Ovary (tissue), 9 donors: ENCODE measurements around the gene CALR3. TPM values are rescaled to one million over a fixed set of nuclear protein-coding genes. Genes with fewer than 3 reads are reported as not detected.

Experiments used
- DNase-seq, 5 donors: peaks; one replicate each; pipeline ENCODE4 v3.0.0-alpha.2; 2019 to 2020
- H3K27ac ChIP-seq, 2 donors: fragments of 200-600 bp; one replicate each; pipeline versions ENCODE4 v1.5.1 to v1.8.0; 2019 to 2022
- H3K27me3 ChIP-seq: fragments of 200-600 bp; one replicate; pipeline ENCODE4 v1.8.0; 2022
- H3K36me3 ChIP-seq: fragments of 200-600 bp; sonication (generic); one replicate; pipeline ENCODE4 v1.5.1; 2019
- H3K4me1 ChIP-seq: one replicate; pipeline ENCODE4 v1.8.1; 2013; ENCODE audit warnings: mild to moderate bottlenecking, moderate library complexity; ENCODE audit not compliant: insufficient read depth
- H3K4me3 ChIP-seq: fragments of 200-600 bp; sonication (generic); one replicate; pipeline ENCODE4 v1.5.1; 2017
- H3K9me3 ChIP-seq, 2 donors: fragments of 200-600 bp in 1 of 2; sonication (generic) in 1 of 2; one replicate each; pipeline versions ENCODE4 v1.5.1 to v1.8.1; 2013 to 2019; ENCODE audit warnings: mild to moderate bottlenecking in 1 of 2, moderate library complexity in 1 of 2
- EP300 ChIP-seq: sonication (generic); formaldehyde crosslinking; IDR thresholded peaks from one replicate; pipeline ENCODE4 v1.6.1; 2017; ENCODE audit warnings: antibody characterized with exemption
- POLR2A ChIP-seq: fragments of 450-650 bp; IDR thresholded peaks from one replicate; pipeline ENCODE4 v1.6.1; 2017; ENCODE audit warnings: antibody characterized with exemption, mild to moderate bottlenecking, moderate library complexity
- WGBS, 3 donors: extraction: QIAGEN DNeasy Blood & Tissue Kit in 1 of 3; methylation state at CpG; one replicate each; pipeline versions ENCODE4 v1.1.5 to v1.1.7; 2013 to 2017; 5-methylcytosine and 5-hydroxymethylcytosine counted together
- intact Hi-C, 4 donors: fragments of 100-400 bp; cut with DNase I; formaldehyde crosslinking; loops; one replicate each; pipeline versions ENCODE4 v1.11.0 to v1.15.1; 2022 to 2023
- polyA plus RNA-seq, 2 donors: library from polyadenylated mRNA; stranded (reverse); fragments of 200-250 nt in 1 of 2; fragments of 350-450 nt in 1 of 2; fragmentation: Illumina TruSeq in 1 of 2; extraction: RNeasy Lipid Tissue Mini Kit (QIAGEN cat#74804) in 1 of 2; gene quantifications; one replicate each; pipeline ENCODE4 v1.2.3, GENCODE V29; 2013 to 2014
- total RNA-seq, 7 donors: library from RNA; depleted of rRNA in 2 of 7; stranded (reverse); fragments of >200 nt in 2 of 7; fragmentation: NEBNext Ultra II Directional in 3 of 7; extraction: Animal tissue kit (Norgen Biotek cat#: 25700) in 3 of 7; gene quantifications; one replicate each; pipeline versions ENCODE4 v1.1.0 to v1.2.4, GENCODE V29; 2016 to 2023
- TF ChIP-seq, protein P1 (sequence below), 3 donors: fragments of 450-650 bp in 2 of 3; fragments of 200-600 bp in 1 of 3; IDR thresholded peaks; one replicate each; pipeline versions ENCODE4 v1.5.1 to v1.8.0; 2016 to 2022; ENCODE audit warnings: antibody characterized with exemption in 3 of 3, mild to moderate bottlenecking in 1 of 3
- donor health status: DM: no; HTN: no; CAD: no; lungs with moderate emphysema.
- donor health status: DM: no; HTN: no; CAD: no.
- donor health status: Bipolar disorder and iron deficiency.
- donor health status: DM: yes; HTN: yes; CAD: no.
- donor health status: DM: no; HTN: no; CAD: no.
- donor health status: DM: yes; HTN: yes; CAD: no.

Gene CALR3
- total and polyA plus RNA-seq, 9 donors: not detected

DNA sequence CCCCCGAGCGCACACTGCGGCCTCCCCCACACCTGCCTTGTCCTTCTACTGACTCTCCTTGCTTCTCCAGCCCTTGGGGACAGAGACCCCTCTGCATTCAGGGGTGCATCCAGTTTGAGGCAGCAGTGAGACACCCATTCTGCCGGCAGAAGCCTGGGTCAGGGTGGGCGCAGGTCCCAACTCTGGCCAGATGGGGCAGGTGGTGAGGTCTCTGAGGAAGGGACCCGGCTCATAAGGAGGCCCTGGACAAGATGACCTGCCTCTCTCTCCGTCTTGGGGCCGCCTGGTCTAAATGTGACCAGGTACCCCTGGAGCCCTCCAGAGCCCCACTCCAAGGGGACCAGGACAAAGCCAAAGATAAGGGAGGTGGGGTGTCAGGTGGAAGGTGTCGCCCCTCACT lies 40.2 kb upstream of the CALR3 start:
- H3K9me3 ChIP-seq: no peaks in the 10 kb centered on the region
- DNase-seq: no peak
- no peak for TF ChIP-seq POLR2A
- TF ChIP-seq, protein P1, sequence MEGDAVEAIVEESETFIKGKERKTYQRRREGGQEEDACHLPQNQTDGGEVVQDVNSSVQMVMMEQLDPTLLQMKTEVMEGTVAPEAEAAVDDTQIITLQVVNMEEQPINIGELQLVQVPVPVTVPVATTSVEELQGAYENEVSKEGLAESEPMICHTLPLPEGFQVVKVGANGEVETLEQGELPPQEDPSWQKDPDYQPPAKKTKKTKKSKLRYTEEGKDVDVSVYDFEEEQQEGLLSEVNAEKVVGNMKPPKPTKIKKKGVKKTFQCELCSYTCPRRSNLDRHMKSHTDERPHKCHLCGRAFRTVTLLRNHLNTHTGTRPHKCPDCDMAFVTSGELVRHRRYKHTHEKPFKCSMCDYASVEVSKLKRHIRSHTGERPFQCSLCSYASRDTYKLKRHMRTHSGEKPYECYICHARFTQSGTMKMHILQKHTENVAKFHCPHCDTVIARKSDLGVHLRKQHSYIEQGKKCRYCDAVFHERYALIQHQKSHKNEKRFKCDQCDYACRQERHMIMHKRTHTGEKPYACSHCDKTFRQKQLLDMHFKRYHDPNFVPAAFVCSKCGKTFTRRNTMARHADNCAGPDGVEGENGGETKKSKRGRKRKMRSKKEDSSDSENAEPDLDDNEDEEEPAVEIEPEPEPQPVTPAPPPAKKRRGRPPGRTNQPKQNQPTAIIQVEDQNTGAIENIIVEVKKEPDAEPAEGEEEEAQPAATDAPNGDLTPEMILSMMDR (IDR thresholded peaks at IDR 0.05): no peak
- TF ChIP-seq EP300: no peak
- 82 to 91% (median 83%) methylated on average over 9 of the region's 9 CpGs for WGBS, 3 donors
- peaks cover 6% of the 10 kb centered on the region for H3K4me1 ChIP-seq
- peaks cover 3% of the 10 kb centered on the region for H3K36me3 ChIP-seq
- H3K27ac ChIP-seq: no peak overlapping the region
- H3K4me3 ChIP-seq: no peak overlapping the region
- H3K27me3 ChIP-seq: no peaks in the 10 kb centered on the region
- intact Hi-C loops: no loop called here

DNA sequence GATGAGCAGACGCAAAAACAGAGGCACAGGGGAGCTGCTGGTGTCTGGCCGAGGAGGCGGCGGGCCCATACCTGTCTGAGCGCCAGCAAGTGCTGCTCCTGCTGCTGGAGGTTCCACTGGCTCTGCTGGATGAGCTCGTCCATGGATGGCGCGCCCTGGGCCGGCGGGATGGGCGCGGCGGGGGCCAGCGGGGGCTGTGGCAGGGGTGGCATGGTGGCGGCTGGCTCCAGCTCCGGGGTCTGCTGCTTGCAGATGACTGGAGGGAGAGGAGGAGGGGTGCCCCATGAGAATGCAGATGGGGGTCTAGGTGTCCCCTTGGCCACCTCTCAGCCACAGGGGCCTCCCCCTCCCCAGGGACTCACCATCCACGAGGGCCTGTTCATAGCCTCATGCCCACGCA lies 39.4 kb upstream of the CALR3 start:
- H3K4me3 ChIP-seq: no peak overlapping the region
- no peak for DNase-seq
- intact Hi-C loops: no loop called here
- H3K4me1 ChIP-seq: peaks cover 2% of the 10 kb centered on the region
- no peaks in the 10 kb centered on the region for H3K27me3 ChIP-seq
- TF ChIP-seq EP300 (no peak), POLR2A (no peak)
- TF ChIP-seq, protein P1 (IDR thresholded peaks at IDR 0.05): no peak
- peaks cover 3% of the 10 kb centered on the region for H3K36me3 ChIP-seq
- H3K9me3 ChIP-seq: no peaks in the 10 kb centered on the region
- H3K27ac ChIP-seq: no peak overlapping the region
- 89 to 94% (median 90%) methylated on average over 18 of the region's 18 CpGs for WGBS, 3 donors

DNA sequence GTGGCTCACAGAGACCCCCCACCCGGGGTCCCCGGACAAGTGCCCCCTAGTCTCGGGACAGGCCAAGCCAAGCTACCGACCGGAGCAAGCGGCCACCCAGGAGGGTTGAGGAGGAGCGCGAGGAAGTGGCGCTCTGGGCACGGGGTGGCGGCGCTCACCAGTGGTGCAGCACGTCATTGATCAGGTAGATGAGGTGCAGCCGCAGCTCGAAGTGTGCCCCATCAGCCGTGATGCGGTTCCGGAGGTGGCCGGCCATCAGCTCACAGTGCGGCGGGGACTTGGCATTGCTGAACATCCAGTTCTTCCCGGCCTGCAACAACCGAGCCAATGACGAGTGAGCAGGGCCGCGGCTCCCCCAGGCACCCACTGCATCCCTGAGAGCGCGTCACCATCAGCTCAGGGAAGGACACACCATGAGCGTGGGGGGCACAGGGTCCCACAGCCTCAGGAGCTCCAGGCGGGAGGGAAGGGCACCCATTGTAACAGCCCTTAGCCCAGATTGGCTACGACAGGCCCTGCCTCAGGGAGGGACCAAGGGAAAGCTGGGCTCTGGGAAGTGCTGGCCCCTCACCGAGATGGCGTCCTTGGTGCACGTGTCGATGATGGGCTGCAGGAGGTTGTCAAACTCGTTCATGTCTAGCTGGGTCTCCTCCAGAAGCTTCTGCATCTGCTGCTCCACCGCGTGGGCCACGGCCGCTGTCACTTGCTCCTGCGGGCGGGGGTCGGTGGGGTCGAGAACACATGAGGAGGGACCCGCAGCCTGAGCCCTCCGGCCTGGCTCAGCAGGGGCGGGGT lies 36.7 kb upstream of the CALR3 start:
- H3K4me3 ChIP-seq: no peak overlapping the region
- DNase-seq: no peak
- no peaks in the 10 kb centered on the region for H3K27me3 ChIP-seq
- 87 to 90% (median 87%) methylated on average over 43 to 47 of the region's 47 CpGs for WGBS, 3 donors
- intact Hi-C loops: no loop called here
- H3K4me1 ChIP-seq: no peaks in the 10 kb centered on the region
- TF ChIP-seq EP300 (no peak), POLR2A (no peak)
- TF ChIP-seq, protein P1 (IDR thresholded peaks at IDR 0.05): no peak
- H3K36me3 ChIP-seq: peaks cover 3% of the 10 kb centered on the region
- no peak overlapping the region for H3K27ac ChIP-seq
- no peaks in the 10 kb centered on the region for H3K9me3 ChIP-seq

DNA sequence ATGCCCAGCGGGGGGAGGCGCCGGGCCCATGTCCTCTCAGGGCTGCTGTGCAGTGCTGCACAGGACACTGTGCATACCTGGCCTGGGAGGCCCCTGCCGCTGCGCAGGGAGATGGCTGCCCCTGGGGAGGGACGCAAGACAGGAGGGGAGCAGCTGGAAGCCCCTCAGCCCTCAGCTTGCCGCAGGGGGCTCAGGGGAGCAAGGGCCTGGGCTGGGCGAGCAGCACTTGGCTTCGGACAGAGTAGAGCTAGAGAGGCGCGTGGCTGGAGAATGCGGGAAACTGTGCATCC lies 35.4 kb upstream of the CALR3 start:
- no peaks in the 10 kb centered on the region for H3K9me3 ChIP-seq
- TF ChIP-seq EP300 (no peak), POLR2A (no peak)
- TF ChIP-seq, protein P1 (IDR thresholded peaks at IDR 0.05): no peak
- DNase-seq: no peak
- no peaks in the 10 kb centered on the region for H3K27me3 ChIP-seq
- no peak overlapping the region for H3K4me3 ChIP-seq
- intact Hi-C loops: no loop called here
- 92 to 97% (median 96%) methylated on average over 12 of the region's 12 CpGs for WGBS, 3 donors
- peaks cover 3% of the 10 kb centered on the region for H3K36me3 ChIP-seq
- no peaks in the 10 kb centered on the region for H3K4me1 ChIP-seq
- H3K27ac ChIP-seq: no peak overlapping the region
